Neuronal stem cell (in vitro differentiated cells): Measurements from ENCODE around the gene CKS1B.
A peak's percentile ranks its signal among the peaks of the same experiment; 100 is the strongest.

Experiments used
- DNase-seq: peaks from one replicate; pipeline ENCODE4 v3.0.0-alpha.2; 2013; ENCODE audit warnings: low spot score
- H2AFZ ChIP-seq: one replicate; pipeline ENCODE4 v1.6.1; 2013; ENCODE audit warnings: mild to moderate bottlenecking, low read length, inconsistent platforms
- H2AK5ac ChIP-seq: 2 replicates; pipeline ENCODE4 v1.6.1; 2013; ENCODE audit warnings: low read depth, mild to moderate bottlenecking, inconsistent platforms, low read length, moderate library complexity, mixed read lengths
- H2BK120ac ChIP-seq: 2 replicates; pipeline ENCODE4 v1.6.1; 2013; ENCODE audit warnings: low read depth, mild to moderate bottlenecking, inconsistent platforms, low read length, moderate library complexity, mixed read lengths
- H2BK12ac ChIP-seq: one replicate; pipeline ENCODE4 v1.6.1; 2013; ENCODE audit warnings: low read length, inconsistent platforms
- H2BK15ac ChIP-seq: 2 replicates; pipeline ENCODE4 v1.6.1; 2013; ENCODE audit warnings: mild to moderate bottlenecking, low read length, inconsistent platforms, mixed read lengths
- H2BK5ac ChIP-seq: one replicate; pipeline ENCODE4 v1.6.1; 2013; ENCODE audit warnings: inconsistent platforms, mild to moderate bottlenecking, low read length, moderate library complexity
- H3K14ac ChIP-seq: one replicate; pipeline ENCODE4 v1.6.1; 2013; ENCODE audit warnings: low read length, inconsistent platforms
- H3K18ac ChIP-seq: 2 replicates; pipeline ENCODE4 v1.6.1; 2013; ENCODE audit warnings: low read length, inconsistent platforms
- H3K23ac ChIP-seq: 2 replicates; pipeline ENCODE4 v1.6.1; 2013; ENCODE audit warnings: low read depth, mild to moderate bottlenecking, mixed read lengths, low read length, inconsistent platforms; ENCODE audit not compliant: poor library complexity
- H3K27ac ChIP-seq: replicated peaks from 3 replicates; pipeline ENCODE4 v1.5.1; 2013; ENCODE audit warnings: low read length, inconsistent platforms
- H3K27me3 ChIP-seq, 3 experiments: 2 replicates each; pipeline ENCODE4 v1.6.1; 2013; ENCODE audit warnings: low read length in 3 of 3, mild to moderate bottlenecking in 2 of 3, inconsistent platforms in 1 of 3, low read depth in 1 of 3, mixed read lengths in 1 of 3, moderate library complexity in 1 of 3; ENCODE audit not compliant: control insufficient read depth in 3 of 3, insufficient read depth in 3 of 3
- H3K36me3 ChIP-seq, 2 donors: replicated peaks in 1 of 2; 2 replicates each; pipeline ENCODE4 v1.6.1; 2013; ENCODE audit warnings: low read length in 2 of 2; ENCODE audit not compliant: control insufficient read depth in 2 of 2, insufficient read depth in 2 of 2
- H3K4ac ChIP-seq: 2 replicates; pipeline ENCODE4 v1.6.1; 2013; ENCODE audit warnings: inconsistent platforms, mild to moderate bottlenecking, low read length, moderate library complexity
- H3K4me1 ChIP-seq, 2 donors: 1 replicate in 1 of 2; 2 replicates in 1 of 2; pipeline ENCODE4 v1.6.1; 2013; ENCODE audit warnings: low read length in 2 of 2, low read depth in 1 of 2; ENCODE audit not compliant: control insufficient read depth in 2 of 2, insufficient read depth in 1 of 2
- H3K4me2 ChIP-seq: one replicate; pipeline ENCODE4 v1.6.1; 2013; ENCODE audit warnings: mild to moderate bottlenecking, low read length, inconsistent platforms; ENCODE audit not compliant: insufficient read depth, poor library complexity, severe bottlenecking
- H3K4me3 ChIP-seq, 2 donors: 2 replicates each; pipeline ENCODE4 v1.5.1; 2013; ENCODE audit warnings: low read length in 2 of 2, mild to moderate bottlenecking in 2 of 2, inconsistent platforms in 1 of 2, moderate library complexity in 1 of 2
- H3K79me1 ChIP-seq: one replicate; pipeline ENCODE4 v1.6.1; 2013; ENCODE audit warnings: low read depth, mild to moderate bottlenecking, inconsistent platforms, low read length, moderate library complexity
- H3K9ac ChIP-seq: one replicate; pipeline ENCODE4 v1.6.1; 2013; ENCODE audit warnings: mild to moderate bottlenecking, low read depth, low read length, inconsistent platforms; ENCODE audit not compliant: poor library complexity
- H3K9me3 ChIP-seq, 2 donors: replicated peaks in 1 of 2; 2 replicates each; pipeline versions ENCODE3 to v1.6.1; 2013; ENCODE audit warnings: low read length in 2 of 2, mild to moderate bottlenecking in 2 of 2, inconsistent platforms in 1 of 2, low read depth in 1 of 2, mixed read lengths in 1 of 2, moderate library complexity in 1 of 2; ENCODE audit not compliant: control insufficient read depth in 2 of 2, insufficient read depth in 1 of 2
- H4K8ac ChIP-seq: one replicate; pipeline ENCODE4 v1.6.1; 2013; ENCODE audit warnings: low read depth, mild to moderate bottlenecking, inconsistent platforms, low read length, moderate library complexity
- H4K91ac ChIP-seq: one replicate; pipeline ENCODE4 v1.6.1; 2013; ENCODE audit warnings: low read length, low read depth, mild to moderate bottlenecking, inconsistent platforms; ENCODE audit not compliant: poor library complexity
- WGBS, 2 donors: extraction: QIAGEN DNeasy Blood & Tissue Kit; methylation state at CpG; one replicate each; pipeline ENCODE4 v1.1.7; 2013; ENCODE audit warnings: missing lambda C conversion rate in 2 of 2, mixed read lengths in 1 of 2; ENCODE audit not compliant: insufficient read length in 2 of 2, insufficient replicate concordance in 1 of 2; ENCODE audit errors: extremely low coverage in 2 of 2; 5-methylcytosine and 5-hydroxymethylcytosine counted together

CKS1B gene

DNA sequence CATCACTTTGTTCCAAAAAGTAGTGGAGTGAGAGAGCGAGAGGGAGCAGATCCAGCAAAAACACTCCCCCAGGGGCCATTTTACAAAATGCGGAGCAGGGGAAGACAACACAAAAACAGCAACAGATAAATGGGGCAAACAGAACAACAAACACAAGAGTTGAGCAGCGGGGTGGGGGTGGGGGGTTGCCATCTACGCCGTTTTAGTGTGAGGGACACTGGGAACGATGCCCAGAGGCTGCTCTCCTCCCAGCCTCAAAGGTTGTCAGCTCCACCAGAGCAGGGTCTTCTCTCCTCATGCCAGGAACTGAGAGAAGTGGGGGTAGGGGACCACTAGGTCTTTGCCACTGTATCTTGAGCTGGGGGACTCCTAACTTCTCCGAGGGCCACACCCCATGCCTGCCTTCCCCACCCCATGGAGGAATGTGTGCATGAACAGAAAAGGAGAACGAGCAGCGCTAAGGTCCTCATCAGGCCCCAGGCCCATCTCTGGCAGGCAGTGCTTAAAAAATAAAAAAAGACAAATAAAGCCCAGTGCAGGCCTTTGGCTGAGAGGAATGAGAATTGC is 17.3 kb upstream of the CKS1B start:
- Histone ChIP-seq H3K9me3 (no peaks in the 10 kb centered on the region), H3K4ac (no peak overlapping the region), H3K14ac (no peak overlapping the region), H3K27me3 (no peaks in the 10 kb centered on the region), H2BK5ac (peak overlapping the region; percentile 26), H2BK15ac (peak overlapping the region; percentile 50), H2AFZ (no peak overlapping the region), H3K23ac (no peak overlapping the region), H2AK5ac (no peak overlapping the region), H3K9ac (no peak overlapping the region), H3K27ac (peak overlapping the region; percentile 85), H2BK12ac (no peak overlapping the region), H3K18ac (no peak overlapping the region), H4K8ac (no peak overlapping the region), H3K4me1 (peaks cover 32 to 35% of the 10 kb centered on the region in 2 donors), H2BK120ac (no peak overlapping the region), H3K4me2 (no peak overlapping the region), H4K91ac (no peak overlapping the region), H3K36me3 (peaks cover 15 to 33% of the 10 kb centered on the region in 2 donors), H3K79me1 (peaks cover 12% of the 10 kb centered on the region), H3K4me3 (no peak overlapping the region)
- no CpG with 5 or more reads among the region's 9 CpGs for WGBS, 2 donors
- no peak for DNase-seq

DNA sequence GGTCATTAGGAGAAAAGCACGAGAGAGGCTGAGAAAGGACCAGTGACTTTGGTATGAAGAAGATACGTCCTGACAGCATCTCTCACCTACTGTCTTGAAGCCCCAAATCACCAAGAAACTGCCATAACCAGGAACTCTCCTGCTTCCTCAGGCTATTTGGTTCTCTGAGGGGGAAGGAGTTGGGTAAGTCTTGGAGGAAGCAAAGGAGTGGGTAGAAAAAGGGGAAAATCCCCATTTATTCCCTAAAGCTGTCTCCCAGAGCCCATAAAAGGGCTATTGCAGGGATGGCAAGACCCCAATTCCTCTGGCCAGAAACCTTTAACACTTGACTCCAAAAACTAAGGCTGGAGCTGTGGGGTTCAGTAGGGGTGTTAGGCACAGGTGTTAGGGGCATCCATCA is 16.4 kb upstream of the CKS1B start:
- no peak overlapping the region for H2BK12ac ChIP-seq
- H4K8ac ChIP-seq = no peak overlapping the region
- WGBS, 2 donors = no CpG with 5 or more reads among the region's 2 CpGs
- no peak overlapping the region for H2AK5ac ChIP-seq
- no peak overlapping the region for H4K91ac ChIP-seq
- H3K18ac ChIP-seq = no peak overlapping the region
- no peak overlapping the region for H3K23ac ChIP-seq
- H3K4me2 ChIP-seq = no peak overlapping the region
- H3K9me3 ChIP-seq = no peaks in the 10 kb centered on the region
- no peak overlapping the region for H3K27ac ChIP-seq
- H3K9ac ChIP-seq = no peak overlapping the region
- H3K36me3 ChIP-seq = peaks cover 15 to 41% of the 10 kb centered on the region in 2 donors
- no peak overlapping the region for H2AFZ ChIP-seq
- no peaks in the 10 kb centered on the region for H3K27me3 ChIP-seq
- no peak overlapping the region for H3K14ac ChIP-seq
- no peak for DNase-seq
- H2BK5ac ChIP-seq = no peak overlapping the region
- peaks cover 12% of the 10 kb centered on the region for H3K79me1 ChIP-seq
- H2BK15ac ChIP-seq = no peak overlapping the region
- H2BK120ac ChIP-seq = no peak overlapping the region
- H3K4me3 ChIP-seq = no peak overlapping the region
- H3K4ac ChIP-seq = no peak overlapping the region
- peaks cover 32 to 38% of the 10 kb centered on the region in 2 donors for H3K4me1 ChIP-seq

DNA sequence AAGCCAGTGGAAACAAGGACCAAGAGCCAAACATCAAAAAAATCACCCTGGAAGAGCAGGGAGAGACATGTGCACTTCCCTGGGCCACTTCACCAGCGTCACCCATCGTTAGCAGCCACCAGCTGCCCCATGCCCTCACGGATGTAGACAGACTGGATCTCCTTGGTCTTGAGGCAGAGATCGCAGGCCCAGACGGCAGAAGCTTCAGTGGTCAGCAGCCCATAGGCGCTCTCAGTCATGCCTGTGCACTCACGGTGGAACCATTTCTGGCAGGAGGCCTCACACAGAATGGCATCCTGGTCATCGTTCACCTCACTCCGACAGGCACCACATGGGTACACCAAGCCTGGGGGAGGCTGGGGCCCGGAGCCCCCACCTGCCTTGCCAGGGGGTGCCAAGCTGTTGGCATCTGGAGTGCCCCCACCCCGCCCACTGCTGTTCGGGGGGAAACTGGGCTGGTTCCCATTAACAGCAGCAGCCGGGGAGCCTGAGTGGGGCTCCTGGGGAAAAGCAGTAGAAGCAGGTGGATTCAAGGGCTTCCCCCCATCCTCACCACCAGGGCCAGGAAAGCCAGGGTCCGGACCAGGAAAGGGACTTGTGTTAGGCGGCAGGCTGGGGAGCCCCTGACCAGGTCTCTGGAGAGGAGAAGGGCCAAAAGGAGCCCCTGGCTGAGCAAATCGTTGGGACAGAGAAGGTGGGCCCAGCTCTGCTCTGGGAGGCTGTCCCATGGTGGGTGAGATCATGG is 15.6 kb upstream of the CKS1B start:
- Histone ChIP-seq H2BK5ac (no peak overlapping the region), H3K4me1 (peaks cover 24 to 35% of the 10 kb centered on the region in 2 donors), H3K9me3 (no peaks in the 10 kb centered on the region), H3K18ac (no peak overlapping the region), H4K91ac (no peak overlapping the region), H3K27me3 (no peaks in the 10 kb centered on the region), H3K14ac (no peak overlapping the region), H2AFZ (no peak overlapping the region), H3K4ac (no peak overlapping the region), H4K8ac (no peak overlapping the region), H3K27ac (no peak overlapping the region), H2BK15ac (no peak overlapping the region), H3K4me3 (no peak overlapping the region), H3K4me2 (no peak overlapping the region), H3K9ac (no peak overlapping the region), H2BK12ac (no peak overlapping the region), H2AK5ac (no peak overlapping the region), H2BK120ac (no peak overlapping the region), H3K36me3 (peaks cover 18 to 49% of the 10 kb centered on the region in 2 donors), H3K79me1 (peaks cover 7% of the 10 kb centered on the region), H3K23ac (no peak overlapping the region)
- DNase-seq = no peak
- WGBS, 2 donors = no CpG with 5 or more reads among the region's 16 CpGs

- DNase-seq = no peak
- no CpG with 5 or more reads among the region's 7 CpGs for WGBS, 2 donors
Measured at GRCh38 chr1:154959426-154959780, 15.1 kb upstream of the CKS1B start.

More at GRCh38 chr1:154959426-154959780, 15.1 kb upstream of the CKS1B start:
- no peak overlapping the region for H3K4me3 ChIP-seq
- H2BK12ac ChIP-seq = no peak overlapping the region
- no peak overlapping the region for H3K14ac ChIP-seq
- H3K9ac ChIP-seq = no peak overlapping the region
- peaks cover 21 to 30% of the 10 kb centered on the region in 2 donors for H3K4me1 ChIP-seq
- H2BK120ac ChIP-seq = no peak overlapping the region
- H4K91ac ChIP-seq = no peak overlapping the region
- no peak overlapping the region for H2BK5ac ChIP-seq
- no peak overlapping the region for H3K23ac ChIP-seq
- H3K18ac ChIP-seq = no peak overlapping the region
- no peaks in the 10 kb centered on the region for H3K9me3 ChIP-seq
- no peaks in the 10 kb centered on the region for H3K27me3 ChIP-seq
- H4K8ac ChIP-seq = no peak overlapping the region
- H3K4me2 ChIP-seq = no peak overlapping the region
- H3K4ac ChIP-seq = no peak overlapping the region
- no peak overlapping the region for H3K27ac ChIP-seq
- H3K36me3 ChIP-seq = peaks cover 19 to 54% of the 10 kb centered on the region in 2 donors
- no peak overlapping the region for H2AK5ac ChIP-seq
- H2BK15ac ChIP-seq = no peak overlapping the region
- no peak overlapping the region for H2AFZ ChIP-seq
- peaks cover 7% of the 10 kb centered on the region for H3K79me1 ChIP-seq
